ENCODE measurements around the gene EFEMP2.

EFEMP2 gene

DNA sequence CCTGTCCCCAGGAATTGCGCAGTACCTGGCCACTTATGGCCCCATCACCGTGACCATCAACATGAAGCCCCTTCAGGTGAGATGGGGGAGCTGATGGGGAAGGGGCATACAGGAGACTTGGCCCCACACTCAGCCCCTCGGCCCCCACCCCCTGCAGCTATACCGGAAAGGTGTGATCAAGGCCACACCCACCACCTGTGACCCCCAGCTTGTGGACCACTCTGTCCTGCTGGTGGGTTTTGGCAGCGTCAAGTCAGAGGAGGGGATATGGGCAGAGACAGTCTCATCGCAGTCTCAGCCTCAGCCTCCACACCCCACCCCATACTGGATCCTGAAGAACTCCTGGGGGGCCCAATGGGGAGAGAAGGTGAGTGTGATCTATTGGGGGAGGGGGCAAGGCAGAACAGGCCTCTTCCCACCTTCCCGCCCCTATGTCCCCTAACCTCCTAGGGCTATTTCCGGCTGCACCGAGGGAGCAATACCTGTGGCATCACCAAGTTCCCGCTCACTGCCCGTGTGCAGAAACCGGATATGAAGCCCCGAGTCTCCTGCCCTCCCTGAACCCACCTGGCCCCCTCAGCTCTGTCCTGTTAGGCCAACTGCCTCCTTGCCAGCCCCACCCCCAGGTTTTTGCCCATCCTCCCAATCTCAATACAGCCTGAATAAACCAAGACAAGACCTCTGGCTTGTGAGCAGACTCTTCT, 10.6 kb upstream of the EFEMP2 start:
- Histone ChIP-seq H3K36me3 (ENCODE audit: control insufficient read depth, low read length) (peaks cover 52% of the 10 kb centered on the region), H3K4me2 (ENCODE audit: low read length) (no peak overlapping the region), H3K27me3 (ENCODE audit: control insufficient read depth, low read length) (no peaks in the 10 kb centered on the region), H3F3A (ENCODE audit: control insufficient read depth, insufficient read depth) (peaks cover 4% of the 10 kb centered on the region), H3K9me2 (replicated peaks; ENCODE audit: control insufficient read depth, low read length) (no peaks in the 10 kb centered on the region), H3K4me1 (ENCODE audit: control insufficient read depth, low read length) (peaks cover 29% of the 10 kb centered on the region), H3K4me3 (ENCODE audit: low read length) (no peak overlapping the region), H4K20me1 (ENCODE audit: control insufficient read depth, insufficient read depth, low read depth, low read length) (no peaks in the 10 kb centered on the region), H3K27ac (ENCODE audit: low read depth, low read length) (no peak overlapping the region), H3K9me3 (ENCODE audit: control insufficient read depth, insufficient read depth, low read length) (no peaks in the 10 kb centered on the region), H3K79me2 (ENCODE audit: control insufficient read depth, low read length) (peaks cover 10% of the 10 kb centered on the region)
- TF ChIP-seq, protein P1, sequence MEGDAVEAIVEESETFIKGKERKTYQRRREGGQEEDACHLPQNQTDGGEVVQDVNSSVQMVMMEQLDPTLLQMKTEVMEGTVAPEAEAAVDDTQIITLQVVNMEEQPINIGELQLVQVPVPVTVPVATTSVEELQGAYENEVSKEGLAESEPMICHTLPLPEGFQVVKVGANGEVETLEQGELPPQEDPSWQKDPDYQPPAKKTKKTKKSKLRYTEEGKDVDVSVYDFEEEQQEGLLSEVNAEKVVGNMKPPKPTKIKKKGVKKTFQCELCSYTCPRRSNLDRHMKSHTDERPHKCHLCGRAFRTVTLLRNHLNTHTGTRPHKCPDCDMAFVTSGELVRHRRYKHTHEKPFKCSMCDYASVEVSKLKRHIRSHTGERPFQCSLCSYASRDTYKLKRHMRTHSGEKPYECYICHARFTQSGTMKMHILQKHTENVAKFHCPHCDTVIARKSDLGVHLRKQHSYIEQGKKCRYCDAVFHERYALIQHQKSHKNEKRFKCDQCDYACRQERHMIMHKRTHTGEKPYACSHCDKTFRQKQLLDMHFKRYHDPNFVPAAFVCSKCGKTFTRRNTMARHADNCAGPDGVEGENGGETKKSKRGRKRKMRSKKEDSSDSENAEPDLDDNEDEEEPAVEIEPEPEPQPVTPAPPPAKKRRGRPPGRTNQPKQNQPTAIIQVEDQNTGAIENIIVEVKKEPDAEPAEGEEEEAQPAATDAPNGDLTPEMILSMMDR (IDR thresholded peaks at IDR 0.05; ENCODE audit: low read depth, low read length, poor library complexity, severe bottlenecking): no peak
- no peak for TF ChIP-seq EZH2phosphoT487 (IDR thresholded peaks at IDR 0.05; ENCODE audit: borderline replicate concordance, low read length)

GRCh38 chr11:65882120-65883057, 9.8 kb upstream of the EFEMP2 start:
- TF ChIP-seq, protein P1 (IDR thresholded peaks at IDR 0.05; ENCODE audit: low read depth, low read length, poor library complexity, severe bottlenecking): no peak
- TF ChIP-seq EZH2phosphoT487 (IDR thresholded peaks at IDR 0.05; ENCODE audit: borderline replicate concordance, low read length): no peak
- Histone ChIP-seq H3K27me3 (ENCODE audit: control insufficient read depth, low read length) (no peaks in the 10 kb centered on the region), H3F3A (ENCODE audit: control insufficient read depth, insufficient read depth) (peaks cover 4% of the 10 kb centered on the region), H3K4me2 (ENCODE audit: low read length) (no peak overlapping the region), H4K20me1 (ENCODE audit: control insufficient read depth, insufficient read depth, low read depth, low read length) (no peaks in the 10 kb centered on the region), H3K4me3 (ENCODE audit: low read length) (no peak overlapping the region), H3K79me2 (ENCODE audit: control insufficient read depth, low read length) (peaks cover 2% of the 10 kb centered on the region), H3K4me1 (ENCODE audit: control insufficient read depth, low read length) (peaks cover 25% of the 10 kb centered on the region), H3K9me3 (ENCODE audit: control insufficient read depth, insufficient read depth, low read length) (no peaks in the 10 kb centered on the region), H3K9me2 (replicated peaks; ENCODE audit: control insufficient read depth, low read length) (no peaks in the 10 kb centered on the region), H3K36me3 (ENCODE audit: control insufficient read depth, low read length) (peaks cover 50% of the 10 kb centered on the region), H3K27ac (ENCODE audit: low read depth, low read length) (no peak overlapping the region)

DNA sequence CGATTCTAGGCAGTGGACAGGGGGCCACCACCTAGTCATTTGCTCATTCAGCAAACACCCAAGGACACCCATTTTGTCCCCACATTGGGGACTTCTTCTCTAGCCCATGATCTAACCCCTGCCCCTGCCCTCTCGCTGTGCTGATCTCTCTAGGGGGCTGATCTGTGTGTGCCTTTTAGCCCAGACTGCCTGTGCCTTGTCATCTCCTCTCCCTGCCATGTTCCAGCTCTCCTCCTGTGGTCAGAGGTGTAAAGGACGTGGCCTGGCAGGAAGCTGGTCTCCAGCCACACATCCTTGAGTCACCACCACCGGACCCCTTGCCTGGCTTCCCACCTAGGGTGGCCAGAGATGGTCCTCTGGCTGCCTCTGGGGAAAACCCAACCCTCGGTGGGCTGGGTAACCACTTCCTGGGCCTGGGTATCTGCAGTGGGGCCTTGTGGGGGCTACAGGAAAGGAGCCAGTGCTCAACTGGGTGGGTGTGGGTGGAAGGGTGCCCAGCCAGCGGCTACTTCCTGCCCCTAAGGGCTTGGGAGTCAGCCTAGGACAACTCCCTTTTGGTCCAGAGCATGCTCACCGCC, 8.3 kb upstream of the EFEMP2 start:
- TF ChIP-seq, protein P1 (IDR thresholded peaks at IDR 0.05; ENCODE audit: low read depth, low read length, poor library complexity, severe bottlenecking): no peak
- TF ChIP-seq EZH2phosphoT487 (IDR thresholded peaks at IDR 0.05; ENCODE audit: borderline replicate concordance, low read length): no peak
- Histone ChIP-seq H3K27ac (ENCODE audit: low read depth, low read length) (no peak overlapping the region), H3K4me1 (ENCODE audit: control insufficient read depth, low read length) (peaks cover 15% of the 10 kb centered on the region), H4K20me1 (ENCODE audit: control insufficient read depth, insufficient read depth, low read depth, low read length) (no peaks in the 10 kb centered on the region), H3K79me2 (ENCODE audit: control insufficient read depth, low read length) (no peaks in the 10 kb centered on the region), H3K9me3 (ENCODE audit: control insufficient read depth, insufficient read depth, low read length) (no peaks in the 10 kb centered on the region), H3F3A (ENCODE audit: control insufficient read depth, insufficient read depth) (no peaks in the 10 kb centered on the region; the same call in 1 of the 2 replicates), H3K36me3 (ENCODE audit: control insufficient read depth, low read length) (peaks cover 36% of the 10 kb centered on the region), H3K9me2 (replicated peaks; ENCODE audit: control insufficient read depth, low read length) (no peaks in the 10 kb centered on the region), H3K27me3 (ENCODE audit: control insufficient read depth, low read length) (no peaks in the 10 kb centered on the region), H3K4me3 (ENCODE audit: low read length) (no peak overlapping the region), H3K4me2 (ENCODE audit: low read length) (no peak overlapping the region)

Measured in DOHH2 (cell line).